HG02763 (cell line): ENCODE measurements around the gene GART.
"Not testable (repeated sequence)": the region's sequence is repeated elsewhere in the genome, so short reads cannot be mapped to it uniquely, and the experiment has no call there.

Experiments used
- ATAC-seq: cut with Tn5 transposase; IDR thresholded peaks from one replicate; pipeline ENCODE4 v1.9.1; 2021; ENCODE audit warnings: mild to moderate bottlenecking, moderate library complexity; ENCODE audit not compliant: unreplicated experiment

GART gene

DNA sequence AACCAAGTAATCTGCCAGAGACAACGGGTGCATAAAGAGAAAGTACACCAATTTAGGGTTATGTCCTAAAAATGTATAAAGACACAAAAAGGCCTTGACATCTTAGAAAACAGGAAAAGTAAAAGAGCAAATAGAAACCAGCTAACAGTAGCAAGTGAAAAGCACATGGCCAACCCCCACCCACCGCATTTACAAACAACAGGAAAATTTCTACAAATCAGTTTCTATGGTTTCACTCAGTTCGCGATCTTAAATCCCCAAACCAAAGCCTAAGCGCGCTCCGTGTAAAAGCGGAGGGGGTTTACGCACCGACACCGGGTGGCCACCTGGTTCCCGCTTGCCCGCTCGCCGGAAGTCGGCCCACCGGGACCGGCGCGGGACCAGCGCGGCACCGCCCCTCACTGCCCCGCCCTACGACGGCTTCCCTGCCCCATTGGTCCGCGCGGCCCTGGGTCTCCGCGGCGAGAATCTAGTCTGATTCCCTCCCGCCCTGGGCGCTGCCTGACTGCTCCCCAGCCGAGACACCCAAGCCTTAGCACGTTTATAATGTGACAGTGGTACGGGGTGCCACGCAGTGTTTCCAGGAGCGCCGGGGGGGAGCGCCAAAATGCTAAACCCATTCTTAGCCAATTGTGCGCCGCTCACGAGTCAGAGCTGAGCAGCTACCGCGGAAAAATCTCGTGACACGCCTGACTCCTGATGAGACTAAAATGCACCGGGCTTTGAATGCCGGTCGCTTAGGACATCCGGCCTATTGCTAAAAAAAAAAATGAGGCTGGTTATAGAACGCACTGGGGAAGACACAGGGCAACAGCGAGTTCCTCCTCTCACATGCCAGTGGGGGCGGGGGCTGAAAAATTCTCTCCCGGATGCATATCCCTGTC is at the start of gene GART:
TSS of gene GART (minus strand) at position 362 of the 884 bp plus-strand sequence. CDS start 2,802 bp downstream, outside the sequence.
- peak; percentile 59 for ATAC-seq

DNA sequence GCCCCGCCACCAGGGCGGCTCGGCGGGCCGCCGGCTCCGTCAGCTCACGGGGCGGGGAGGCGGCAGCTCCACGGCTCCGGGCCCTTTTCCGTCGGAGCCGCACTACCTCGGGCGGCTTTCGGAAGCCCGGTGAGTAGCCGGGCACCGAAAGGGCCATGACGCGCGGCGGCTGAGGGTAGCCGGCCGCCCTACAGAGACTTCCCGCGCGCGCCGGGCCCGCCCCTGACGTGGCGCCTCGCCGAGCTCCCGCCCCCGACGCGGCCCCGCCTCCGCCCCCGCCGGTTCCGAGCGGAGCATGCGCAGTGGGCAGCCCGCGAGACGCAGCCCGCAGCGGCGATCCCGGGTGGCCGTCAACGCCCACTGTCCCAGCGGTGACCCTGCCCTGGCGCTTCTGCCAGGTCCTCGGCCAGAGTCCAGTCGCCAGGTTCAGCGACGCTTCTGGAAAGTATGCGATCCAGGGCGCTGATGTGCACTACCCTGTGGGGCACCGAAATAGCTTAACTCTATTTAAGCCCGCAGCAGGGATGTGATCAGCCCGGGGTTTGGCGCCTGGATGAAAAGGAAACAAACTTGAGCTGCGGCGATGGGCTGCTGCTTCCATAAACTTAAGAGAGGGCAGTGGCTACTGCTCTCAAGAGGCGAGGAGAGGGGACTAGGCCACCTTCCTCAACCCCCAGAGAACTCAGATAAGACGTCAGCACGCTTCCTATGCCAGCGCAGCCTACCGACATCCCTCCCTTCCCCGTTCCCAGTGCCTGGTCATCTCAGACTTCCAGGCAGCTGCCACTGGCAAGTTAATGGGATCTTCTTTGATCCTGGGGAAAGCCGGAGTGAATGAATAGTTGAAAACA is 46.8 kb upstream of the GART start, which contains the start of gene DONSON:
TSS of gene DONSON (minus strand) at position 200 of the 851 bp plus-strand sequence. CDS start at position 157, 43 bp downstream.
- peak; percentile 90 for ATAC-seq

DNA sequence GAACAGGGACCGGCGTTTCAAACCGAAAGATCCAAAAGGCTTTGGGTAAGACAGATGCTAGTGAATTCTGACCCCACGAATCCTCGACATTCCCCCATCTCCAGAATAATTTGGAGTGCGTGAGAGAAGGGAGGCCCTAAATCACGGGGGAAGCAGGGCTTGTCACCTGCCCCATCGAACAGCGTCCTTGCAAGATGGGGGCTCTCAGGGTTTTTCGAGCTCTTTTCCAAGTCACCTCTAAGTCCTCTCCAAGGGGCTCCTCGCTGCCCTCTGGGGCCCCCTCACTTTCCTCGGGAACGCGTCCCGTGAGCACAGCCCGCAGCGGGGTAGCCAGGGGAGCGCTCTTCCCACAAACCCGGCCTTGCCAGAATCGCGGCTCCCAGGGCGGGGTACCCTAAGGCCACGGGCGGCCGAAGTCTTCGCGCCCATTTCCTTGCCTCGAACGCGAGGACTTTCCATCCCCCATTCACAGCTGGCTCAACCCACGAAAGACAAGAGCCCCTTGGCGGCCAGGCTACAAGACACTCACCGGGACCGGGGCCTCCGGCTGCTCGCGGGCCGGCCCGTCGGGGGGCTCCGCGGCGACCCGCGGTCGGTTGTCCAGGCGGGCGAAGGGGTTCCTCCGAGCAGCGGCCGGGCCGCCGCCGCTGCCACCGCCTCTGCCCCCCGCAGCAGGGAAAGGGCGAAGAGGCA is 46.0 kb upstream of the GART start:
- peak; percentile 26 for ATAC-seq

DNA sequence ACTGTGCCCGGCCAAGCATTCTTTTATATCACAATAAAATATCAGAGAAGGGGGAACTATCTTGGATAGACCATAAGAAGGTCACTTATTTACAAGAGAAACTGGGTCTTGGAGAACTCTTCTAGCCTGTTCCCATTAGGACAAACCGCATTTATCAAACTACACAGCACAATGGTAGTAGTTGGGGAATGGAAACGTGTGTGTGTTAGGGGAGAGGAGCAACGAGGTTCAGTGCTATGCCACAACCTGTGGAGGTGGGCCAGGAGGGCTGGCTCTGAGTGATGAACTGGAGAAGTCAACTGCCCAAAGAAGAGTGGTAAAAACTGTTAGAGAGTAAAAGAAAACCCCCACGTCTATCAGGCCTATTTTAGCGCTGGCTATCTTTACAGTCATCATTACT is 45.0 kb upstream of the GART start:
- ATAC-seq: no peak

DNA sequence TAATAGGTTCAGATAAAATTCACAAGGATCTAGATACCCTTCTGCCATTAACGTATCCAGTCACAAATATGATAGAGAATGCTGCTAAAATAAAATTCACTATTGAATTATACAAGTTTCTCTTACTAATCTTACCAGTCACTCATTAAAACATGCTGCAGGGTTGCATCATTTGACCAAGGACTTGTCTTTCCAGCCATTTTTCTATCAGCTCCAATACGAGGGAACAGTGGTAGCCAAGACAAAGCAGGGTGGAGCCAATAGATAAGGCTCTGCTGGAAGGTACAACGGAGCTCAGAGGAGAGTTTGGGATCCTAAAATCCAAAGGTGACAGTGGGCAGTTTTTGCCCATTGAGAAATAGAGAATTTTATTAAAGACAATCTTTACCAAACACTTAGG is 42.5 kb upstream of the GART start:
- ATAC-seq: no peak

DNA sequence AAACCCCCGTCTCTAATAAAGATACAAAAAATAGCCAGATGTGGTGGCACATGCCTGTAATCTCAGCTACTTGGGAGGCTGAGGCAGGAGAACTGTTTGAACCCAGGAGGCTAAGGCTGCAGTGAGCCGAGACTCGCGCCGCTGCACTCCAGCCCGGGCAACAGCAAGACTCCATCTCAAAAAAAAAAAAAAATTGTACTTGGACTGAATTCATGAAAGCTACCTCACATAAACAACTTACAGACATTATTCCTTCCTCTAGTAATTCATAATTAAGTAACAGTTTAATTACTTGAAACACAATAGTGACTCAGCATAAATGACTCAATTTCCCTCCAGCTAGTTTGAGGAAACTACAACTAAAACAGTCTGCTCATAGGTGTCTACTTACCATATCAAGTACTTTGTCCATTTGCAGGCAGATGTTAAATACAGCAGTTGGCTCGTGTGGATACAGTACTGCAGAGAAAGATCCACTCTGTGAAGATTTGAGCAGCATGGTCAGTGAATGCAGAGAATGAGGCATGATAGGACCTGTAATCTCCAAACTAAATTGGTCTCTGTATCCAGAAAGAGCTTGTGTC is 37.1 kb upstream of the GART start:
- ATAC-seq: no peak

DNA sequence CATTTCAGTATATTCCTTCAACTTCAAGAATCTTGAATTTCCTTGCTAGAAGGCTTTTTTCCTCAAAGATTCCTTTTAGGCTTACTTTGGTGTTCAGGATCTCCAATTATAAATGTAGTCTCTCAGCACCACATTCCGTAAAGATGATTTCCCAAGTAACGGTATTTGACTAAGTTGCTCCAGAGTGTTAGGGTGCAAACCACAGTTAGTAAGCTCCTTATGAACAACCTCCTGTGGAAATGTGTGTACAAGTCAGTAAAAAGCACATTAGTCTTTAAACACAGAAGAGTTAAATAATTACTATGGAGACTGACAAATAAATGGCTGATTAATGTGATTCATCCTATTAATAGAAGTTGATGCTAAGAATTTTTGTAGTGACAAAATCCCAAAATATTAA is 36.3 kb upstream of the GART start:
- ATAC-seq: no peak

DNA sequence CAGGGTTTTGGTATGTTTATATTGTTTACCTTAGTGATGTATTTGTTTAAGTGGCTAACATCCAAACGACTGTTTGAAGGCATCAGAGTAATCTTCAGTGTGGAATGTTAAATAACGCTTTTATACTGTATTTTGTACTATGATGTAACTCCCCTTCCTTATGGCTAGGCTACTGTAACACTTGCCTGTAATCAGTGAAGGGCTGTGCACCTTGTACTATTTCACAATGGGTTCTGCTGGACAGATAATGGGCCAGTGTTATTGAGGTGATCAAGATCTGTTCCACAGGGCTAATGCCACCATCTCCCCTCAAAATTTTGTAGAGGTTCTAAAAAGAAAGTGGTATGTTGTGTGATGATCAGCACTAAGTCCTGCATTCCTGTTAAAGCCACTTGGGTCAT is 34.8 kb upstream of the GART start:
- not testable (repeated sequence) for ATAC-seq

DNA sequence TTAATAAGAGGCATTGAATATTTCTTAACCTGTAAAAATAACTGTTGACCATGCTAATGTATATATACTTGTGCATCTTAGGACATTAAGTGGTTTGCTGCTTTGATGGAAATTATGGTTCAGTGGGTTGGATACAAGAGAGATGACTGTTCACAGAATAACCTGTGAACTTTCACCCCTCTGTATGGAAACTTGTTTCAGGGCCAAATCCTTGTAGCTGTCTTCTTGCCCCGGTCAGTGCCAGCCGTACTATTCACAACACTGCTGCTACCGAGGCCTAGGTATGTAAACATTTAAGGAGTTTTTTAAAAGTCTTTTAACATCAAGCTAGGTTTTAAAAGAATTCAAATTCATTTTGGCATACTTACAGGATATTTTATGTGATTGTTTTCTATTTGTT is 30.4 kb upstream of the GART start:
- no peak for ATAC-seq

DNA sequence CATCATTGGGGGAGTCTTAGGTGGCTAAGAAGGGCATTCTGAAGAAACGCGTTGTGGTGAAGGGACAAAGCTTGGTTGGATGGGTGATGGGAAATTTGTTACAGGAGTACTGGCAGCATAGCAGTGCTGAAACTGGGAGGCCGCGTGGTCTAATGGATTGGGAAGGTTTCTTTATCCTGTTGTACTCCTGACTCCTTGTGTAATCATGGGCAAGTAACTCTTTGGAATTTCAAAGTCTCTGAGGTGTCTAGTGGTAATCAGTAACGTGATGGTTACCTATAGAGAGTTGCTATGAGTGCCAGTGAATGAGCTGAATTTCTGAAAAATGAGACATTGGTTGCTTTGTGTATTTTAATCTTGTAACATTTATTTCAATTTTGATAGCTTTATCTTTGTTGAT is 28.1 kb upstream of the GART start:
- no peak for ATAC-seq

DNA sequence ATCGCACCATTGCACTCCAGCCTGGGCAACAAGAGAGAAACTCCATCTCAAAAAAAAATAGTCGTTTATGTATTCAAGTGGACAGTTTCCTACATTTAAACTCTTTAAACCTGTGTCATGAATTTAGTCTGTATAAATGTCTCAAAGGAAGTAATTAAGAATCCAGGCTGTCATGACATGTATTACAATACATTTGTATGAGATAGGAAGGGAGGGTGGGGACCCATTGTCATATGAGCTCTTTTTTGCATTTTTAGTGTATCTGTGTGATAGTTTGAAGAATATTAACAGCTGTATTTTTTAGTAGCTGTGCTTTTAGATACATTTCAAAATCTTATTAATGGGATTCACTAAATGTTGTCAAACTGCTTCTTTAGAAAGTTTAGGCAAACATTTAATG is 26.5 kb upstream of the GART start:
- no peak for ATAC-seq

DNA sequence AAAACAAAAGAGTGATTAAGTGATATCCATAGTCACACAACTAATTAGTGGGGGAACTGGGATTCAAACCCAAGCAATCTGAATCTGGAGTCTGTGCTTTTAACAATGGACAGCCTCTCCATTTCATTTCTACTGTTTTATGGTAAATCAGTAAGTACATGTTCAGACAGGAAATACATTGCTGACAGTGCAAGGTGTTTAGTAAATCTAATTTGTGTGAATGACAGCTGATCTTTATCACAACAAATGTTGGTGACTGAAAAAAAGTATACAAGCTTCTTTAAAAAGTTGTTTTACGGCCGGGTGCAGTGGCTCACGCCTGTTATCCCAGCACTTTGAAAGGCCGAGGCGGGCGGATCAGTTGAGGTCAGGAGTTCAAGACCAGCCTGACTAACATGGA is 26.0 kb upstream of the GART start:
- no peak for ATAC-seq

DNA sequence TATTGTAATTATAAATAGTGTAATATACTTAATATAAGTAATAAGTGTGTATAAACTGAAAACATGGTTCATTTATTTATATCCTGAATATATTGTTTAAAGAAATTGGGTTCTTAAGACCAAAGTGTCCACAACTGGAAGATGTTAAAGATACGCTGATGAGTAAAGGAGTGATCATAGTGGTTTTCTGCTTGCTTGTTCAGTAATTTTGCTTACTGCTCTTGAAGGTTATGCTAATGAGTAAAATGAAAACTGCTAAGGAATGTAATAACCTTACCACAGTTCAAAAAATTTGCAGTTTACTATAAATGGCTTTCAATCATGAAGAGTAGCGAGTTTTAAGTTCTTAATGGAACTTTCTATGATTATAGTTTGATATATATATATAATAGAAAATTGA is 24.6 kb upstream of the GART start:
- ATAC-seq: no peak

DNA sequence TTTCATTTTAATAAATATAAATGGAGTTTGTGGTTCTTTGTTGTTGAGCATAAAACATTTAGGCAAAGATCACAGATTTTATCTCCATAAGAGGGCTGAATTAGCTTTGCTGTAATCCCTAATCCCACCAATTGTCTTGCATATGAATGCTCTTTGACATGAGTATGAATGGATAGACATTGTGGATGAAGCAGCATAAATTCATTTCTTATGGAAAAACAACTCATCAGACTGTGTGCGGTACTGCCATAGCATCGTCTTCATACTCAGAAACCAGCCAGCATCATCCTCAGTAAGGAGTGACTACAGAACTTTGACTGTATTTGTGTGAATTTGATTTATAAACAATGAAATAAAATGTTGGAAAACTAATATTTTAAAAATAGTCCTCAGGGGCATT is 20.5 kb upstream of the GART start:
- no peak for ATAC-seq

DNA sequence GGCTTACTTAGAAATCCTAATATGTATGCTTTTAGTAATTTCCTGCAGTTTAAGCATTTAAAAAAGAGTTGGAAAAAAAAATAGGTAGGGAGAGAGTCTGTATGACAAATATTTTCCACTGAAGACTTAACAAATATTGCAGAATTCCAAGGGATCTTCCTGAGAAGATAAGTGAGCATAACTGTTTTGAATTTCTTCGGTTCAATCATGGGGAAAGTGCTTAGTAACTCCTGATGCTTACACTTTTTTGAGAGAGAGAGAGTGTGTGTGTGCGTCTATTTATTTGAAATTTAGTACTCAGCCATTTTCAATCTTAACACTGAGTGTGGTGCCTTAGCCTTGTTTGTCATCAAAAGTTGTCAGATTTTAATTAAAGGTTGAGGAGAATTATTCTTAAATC is 19.5 kb upstream of the GART start:
- no peak for ATAC-seq

DNA sequence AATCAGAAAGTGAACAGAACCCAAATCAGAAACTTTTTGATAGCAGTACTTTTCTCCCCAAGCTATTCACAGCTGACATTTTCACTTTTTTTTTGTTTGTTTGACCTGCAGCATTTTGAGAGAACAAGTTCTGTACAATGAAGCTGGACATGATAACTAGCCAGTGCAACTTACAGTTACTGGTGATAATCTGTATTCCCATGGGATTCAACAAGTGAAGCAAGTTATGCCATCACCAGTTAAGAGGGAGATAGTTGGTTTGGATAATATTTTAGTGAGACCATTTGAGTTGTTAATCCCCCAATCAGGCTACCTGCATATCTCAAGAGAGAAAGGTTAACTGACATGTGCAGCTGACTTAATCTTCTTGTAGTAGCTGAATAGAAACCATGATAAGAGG is 19.0 kb upstream of the GART start:
- ATAC-seq: no peak

DNA sequence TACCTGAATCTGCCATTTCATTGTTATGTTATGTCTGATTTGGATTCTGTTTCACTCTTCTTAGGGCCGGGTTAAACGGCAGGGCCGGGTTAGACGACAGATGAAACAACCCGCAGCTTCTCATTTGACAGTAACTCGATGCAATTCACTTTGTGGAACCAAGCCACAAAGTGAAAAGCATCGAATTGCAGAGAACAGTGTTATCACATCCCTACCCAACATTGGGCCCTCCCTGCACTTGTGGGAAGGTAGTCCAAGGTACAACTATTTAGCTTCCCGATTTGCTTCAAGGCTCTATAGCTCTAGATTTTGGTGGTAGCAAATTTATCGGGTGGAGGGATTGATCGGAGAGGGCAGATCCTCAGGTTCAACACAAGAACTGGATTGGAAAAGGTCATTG is 17.9 kb upstream of the GART start:
- no peak for ATAC-seq

DNA sequence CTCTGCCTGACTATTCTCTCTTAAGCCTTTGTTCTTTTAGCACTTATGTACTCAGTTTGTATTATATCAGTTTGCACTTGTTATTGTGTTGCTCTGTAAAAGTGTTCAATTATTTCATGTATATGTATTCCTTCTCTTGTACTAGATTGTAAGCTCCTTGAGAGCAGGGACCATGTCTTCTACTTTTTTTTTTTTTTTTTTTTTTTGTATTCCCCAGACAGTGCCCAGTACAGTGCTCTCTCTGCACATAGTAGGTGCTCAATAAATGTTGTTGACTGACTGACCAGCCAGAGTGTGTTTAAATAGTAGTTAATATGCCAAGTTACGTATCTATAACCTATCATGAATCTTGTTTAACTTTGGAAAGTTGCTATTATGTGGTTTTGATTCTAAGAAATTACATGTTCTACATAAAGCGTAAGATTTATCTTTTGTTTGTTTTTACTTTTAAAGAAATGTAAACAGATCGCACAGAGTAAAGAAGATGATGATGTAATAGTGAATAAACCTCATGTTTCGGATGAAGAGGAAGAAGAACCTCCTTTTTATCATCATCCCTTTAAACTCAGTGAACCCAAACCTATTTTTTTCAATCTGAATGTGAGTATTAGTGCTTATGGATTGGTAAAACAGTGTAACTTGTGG is 17.0 kb upstream of the GART start:
- no peak for ATAC-seq

DNA sequence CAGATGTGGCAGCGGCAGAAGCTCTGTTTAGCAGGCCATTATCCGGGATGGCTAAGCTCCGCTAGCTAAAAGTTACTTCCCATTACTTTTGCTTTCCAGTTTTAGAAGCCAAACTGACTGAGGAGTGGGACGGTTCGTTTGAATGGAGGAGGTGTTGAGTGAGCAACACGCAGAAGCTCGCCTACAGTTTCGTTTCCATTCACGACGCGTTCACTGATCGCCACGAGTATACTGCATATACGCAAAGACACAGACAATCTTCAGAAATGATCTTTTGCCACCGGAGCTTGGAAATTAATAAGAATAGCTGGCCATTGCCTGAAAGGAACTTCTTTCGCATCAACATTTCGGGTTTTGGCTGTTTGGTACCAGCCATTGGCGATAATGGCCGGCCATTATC is 15.5 kb upstream of the GART start:
- ATAC-seq: no peak

DNA sequence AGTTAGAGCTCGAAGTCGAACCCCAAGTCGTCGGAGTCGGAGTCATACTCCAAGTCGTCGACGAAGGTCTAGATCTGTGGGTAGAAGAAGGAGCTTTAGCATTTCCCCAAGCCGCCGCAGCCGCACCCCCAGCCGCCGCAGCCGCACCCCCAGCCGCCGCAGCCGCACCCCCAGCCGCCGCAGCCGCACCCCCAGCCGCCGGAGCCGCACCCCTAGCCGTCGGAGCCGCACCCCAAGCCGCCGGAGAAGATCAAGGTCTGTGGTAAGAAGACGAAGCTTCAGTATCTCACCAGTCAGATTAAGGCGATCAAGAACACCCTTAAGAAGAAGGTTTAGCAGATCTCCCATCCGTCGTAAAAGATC is 13.0 kb upstream of the GART start:
- ATAC-seq: no peak
